NCI-H1694 (cell line): Measurements from ENCODE around the gene C11orf21.

Experiments
- DNase-seq: peaks from one replicate; lab custom pipeline; 2025; lab: John Stamatoyannopoulos, UW

Gene C11orf21

GRCh38 chr11:2271077-2271326 lies 30.7 kb downstream of the C11orf21 start:
- no peak for DNase-seq

DNA sequence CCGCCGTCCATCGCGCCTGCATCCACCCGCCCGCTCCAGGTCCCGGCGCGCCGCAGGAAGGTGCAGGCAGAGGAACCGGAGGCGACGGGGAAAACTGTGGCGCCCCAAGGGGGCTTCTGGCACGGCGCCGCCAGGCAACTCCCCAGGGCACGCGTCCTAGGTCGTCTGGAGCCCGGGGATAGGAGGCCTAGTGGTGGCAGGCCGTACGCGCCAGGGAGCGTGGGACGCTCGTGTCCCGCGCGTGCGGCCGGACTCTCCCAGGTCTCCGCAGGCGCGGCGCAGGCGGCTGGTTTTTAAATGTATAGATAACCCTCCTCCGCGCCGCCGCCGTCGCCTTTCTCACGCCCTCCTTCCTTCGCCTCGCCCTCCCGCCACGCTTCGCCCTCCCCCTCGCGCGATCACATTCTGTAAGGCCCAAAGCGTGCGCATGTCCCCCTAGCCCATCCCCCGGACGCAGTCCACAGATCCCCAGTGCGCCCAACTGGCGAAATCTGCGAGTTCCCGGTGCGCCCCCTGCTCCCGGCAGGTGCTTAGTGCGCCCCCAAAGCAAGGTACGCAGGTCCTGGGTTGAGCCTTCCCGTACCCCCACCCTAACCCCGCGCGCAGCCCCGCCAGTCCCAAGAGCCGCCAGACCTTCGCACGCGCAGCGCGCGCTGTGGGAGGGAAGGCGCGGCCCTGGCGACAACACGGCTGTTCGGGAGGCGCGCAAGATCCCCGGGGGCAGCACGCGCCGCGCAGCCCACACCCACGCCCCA lies 31.2 kb downstream of the C11orf21 start, which contains the start of gene ASCL2:
Gene ASCL2, minus strand, starts transcription at position 267 of the 755 bp plus-strand sequence. Its CDS starts 256 bp downstream, at position 11.
- DNase-seq: no peak

GRCh38 chr11:2269601-2270321 lies 32.0 kb downstream of the C11orf21 start:
- no peak for DNase-seq

GRCh38 chr11:2268729-2269600 lies 32.8 kb downstream of the C11orf21 start:
- no peak for DNase-seq

- DNase-seq: no peak
Measured at GRCh38 chr11:2267851-2268728, 33.6 kb downstream of the C11orf21 start.

DNA sequence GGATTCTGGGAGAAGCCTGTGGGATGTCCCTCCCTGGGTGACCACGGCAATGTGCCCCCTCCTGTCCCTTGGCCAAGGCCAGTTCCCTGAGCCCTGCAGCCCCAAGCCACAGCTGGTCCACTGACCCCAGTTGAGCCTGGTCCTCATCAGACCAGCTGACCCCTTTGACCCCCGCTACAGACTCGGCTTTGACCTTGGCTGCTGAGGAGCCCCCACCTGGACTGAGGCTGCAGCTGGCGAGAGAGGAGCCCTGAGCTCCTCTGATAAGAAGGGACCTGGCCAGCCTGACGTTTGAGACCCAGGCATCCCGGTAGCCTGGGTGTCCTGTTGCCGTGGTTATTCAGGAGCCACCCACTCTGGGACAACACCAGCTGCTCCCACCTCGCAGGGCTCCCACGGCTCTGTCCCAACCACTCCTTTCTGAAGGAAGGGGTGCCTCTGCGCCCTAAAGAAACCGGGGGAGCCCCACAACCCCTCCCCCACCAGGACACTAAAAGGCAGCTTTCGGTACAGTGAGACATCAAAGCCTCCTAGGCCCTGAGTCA lies 34.3 kb downstream of the C11orf21 start:
- no peak for DNase-seq

GRCh38 chr11:2266586-2267305 lies 35.0 kb downstream of the C11orf21 start:
- DNase-seq: no peak

DNA sequence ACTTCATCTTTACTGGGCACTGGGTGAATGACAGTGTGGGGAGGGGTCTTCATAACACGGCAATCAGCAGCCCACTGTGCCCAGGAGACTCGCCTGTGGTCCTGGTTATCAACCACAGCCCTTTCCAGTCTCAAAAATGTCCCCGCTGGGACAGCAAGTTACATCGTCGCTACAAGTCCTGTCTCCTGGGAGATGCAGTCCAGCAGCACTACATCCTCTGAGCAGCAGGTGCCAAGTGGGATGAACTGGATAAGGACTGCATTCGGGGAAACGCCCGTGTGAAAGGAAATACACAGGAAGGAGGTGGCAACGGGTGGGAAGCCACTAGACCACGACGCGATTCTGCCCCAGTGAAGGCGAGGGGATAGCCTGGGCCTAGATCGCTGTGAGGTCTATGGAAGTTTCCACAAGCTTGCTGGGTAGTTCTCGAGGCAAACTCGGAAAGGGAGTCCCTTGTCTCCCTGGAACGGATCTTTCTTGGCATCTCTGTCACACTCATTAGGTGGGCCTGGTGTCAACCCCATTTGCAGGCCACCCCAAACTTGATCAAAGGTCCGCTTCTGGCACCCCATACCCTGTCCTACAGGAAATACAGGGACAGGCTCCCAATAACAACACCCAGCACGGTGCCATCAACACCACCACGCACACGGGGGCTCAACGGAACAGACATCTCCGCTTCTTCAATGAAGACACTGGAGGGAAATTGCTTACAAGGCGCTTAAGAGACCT lies 35.7 kb downstream of the C11orf21 start:
- DNase-seq: no peak

- DNase-seq: no peak
Measured at GRCh38 chr11:2265396-2265795, 36.3 kb downstream of the C11orf21 start.

GRCh38 chr11:2264366-2265053 lies 37.2 kb downstream of the C11orf21 start:
- DNase-seq: no peak

DNA sequence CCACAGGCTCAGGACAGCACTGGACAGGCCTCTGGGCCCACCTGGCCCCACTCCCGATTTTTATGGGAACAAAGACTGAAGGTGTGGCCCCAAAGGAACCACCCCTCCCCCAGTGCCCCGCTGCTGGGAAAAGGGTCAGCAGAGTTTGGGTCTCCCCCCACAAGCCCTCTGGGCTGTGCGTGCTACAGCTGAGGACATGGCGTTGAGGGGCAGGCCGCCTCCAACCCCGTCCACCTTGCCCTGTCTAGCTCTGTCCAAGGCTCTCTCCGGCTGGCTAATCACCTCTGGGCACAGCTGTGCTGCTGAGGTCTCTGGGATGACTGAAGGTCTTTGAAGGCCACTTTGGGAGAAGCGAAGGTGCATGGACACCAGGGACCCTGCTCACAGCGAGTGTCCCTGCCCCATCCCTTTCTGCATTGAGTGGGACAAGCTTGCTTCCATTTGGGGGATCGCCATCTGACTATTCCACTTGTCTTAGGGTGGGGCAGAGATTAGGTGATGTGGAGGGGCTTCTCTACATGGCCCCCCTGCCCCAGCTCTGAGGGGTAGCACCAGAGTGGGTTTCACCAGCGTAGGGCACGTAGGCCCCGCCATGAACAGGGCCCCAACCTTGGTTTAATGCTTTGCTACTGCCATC lies 37.9 kb downstream of the C11orf21 start:
- DNase-seq: no peak

- DNase-seq: no peak
Measured at GRCh38 chr11:2263071-2263565, 38.6 kb downstream of the C11orf21 start.

DNA sequence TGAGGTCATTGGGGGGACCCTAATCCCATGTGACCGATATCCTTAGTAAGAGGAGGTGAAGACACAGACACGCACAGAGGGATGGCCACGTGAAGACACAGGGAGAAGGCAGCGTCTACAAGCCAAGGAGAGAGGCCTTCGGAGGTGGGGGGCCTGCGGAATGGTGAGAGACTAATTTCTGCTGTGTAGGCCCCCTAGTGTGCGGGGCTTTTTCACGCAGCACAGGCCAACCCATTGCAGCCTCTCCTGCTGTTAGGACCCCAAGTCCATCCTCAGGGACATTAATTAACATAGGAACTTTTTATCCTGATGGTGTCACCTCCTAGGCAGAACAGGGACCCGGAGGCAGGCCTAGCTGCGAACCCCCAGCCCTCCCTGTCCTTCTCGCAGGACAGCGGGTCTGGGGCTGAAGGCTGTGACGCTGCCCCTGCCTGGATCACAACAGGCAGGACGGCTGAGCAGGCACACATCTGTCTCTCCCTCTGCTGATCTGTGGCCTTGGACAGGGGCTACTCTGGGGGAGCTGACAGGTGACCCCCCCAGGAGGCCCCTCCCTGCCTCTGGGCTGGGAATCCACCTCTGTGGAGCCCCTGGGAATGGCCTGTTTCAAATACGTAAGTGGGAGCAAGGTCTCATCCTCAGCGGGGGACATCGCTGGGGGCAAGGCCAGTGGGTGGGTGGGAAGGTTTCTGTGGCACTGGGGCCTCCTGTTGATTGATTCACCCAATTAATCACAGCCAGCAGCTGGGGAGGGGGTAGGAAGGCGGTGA lies 39.2 kb downstream of the C11orf21 start:
- DNase-seq: no peak

GRCh38 chr11:2261436-2262230 lies 40.1 kb downstream of the C11orf21 start:
- no peak for DNase-seq

DNA sequence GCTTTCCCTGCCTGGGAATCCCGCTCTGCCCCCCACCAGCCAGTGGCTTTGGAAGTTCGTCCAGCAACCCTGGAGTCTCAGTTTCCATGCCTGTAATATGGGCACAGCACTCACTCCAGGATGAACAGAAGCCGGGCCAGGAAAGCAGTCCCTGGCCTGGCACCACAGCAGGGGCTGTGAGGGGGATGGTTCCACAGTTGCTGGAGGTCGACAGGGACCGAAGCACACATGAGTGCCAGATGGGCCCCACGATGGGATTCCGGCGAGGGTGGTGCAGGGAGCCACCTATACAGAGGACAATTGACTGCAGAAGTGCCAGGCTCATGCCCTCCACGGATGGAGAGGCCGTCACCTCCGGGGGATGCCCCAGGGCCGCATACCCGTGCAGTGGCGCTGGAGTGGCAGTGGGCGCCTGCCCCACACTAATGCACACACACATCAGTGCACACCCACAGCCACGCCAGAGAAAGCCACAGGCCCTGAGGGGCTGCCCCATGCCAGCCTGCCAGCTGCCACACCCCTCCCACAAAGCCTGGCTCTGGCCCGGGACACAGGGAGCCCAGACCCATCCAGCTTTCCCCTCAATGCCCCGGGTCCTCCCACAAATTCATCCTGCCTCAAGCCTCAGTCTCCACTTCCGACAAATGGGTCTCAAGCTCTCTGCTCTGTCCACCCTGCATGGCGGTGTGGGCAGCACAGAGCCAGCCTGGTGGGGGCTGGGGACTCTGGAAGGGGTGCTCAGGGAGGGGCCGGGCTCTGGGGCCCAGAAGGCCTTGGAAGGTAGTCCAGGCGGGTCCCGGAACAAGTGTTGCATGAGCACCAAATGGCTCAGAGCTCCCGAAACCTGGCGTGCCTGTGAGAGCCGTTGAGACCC lies 41.0 kb downstream of the C11orf21 start:
- no peak for DNase-seq

- DNase-seq: no peak
Measured at GRCh38 chr11:2259897-2260451, 41.7 kb downstream of the C11orf21 start.
